Measurements from ENCODE around the gene AP1M2.
"Not testable (repeated sequence)": the region's sequence is repeated elsewhere in the genome, so short reads cannot be mapped to it uniquely, and the experiment has no call there.

Gene AP1M2

GRCh38 chr19:10565028-10565566, 22.0 kb downstream of the AP1M2 start:
- DNase-seq (ENCODE audit: low read depth) = peak; percentile 44

GRCh38 chr19:10562609-10563008, 24.5 kb downstream of the AP1M2 start:
- DNase-seq (ENCODE audit: low read depth) = no peak

DNA sequence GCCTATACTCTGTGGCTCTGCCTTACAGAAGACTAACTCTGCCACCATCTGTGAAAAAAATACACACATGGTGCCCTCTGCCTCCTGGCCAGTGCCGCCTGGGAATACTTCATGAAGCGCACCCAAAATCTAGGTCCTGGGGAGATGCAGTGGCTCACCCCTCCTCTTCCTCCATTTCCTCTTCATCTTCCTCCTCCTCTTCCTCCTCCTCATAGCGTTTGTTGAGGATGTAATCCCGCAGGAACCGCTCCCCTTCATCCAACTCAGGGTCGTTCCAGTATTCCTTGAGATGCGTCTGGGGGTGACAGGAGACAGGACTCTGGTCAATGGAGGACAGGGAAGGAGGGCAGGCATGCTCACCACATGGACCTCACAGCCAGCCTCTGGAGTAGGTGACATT, 27.0 kb downstream of the AP1M2 start:
- no peak for DNase-seq (ENCODE audit: low read depth)

DNA sequence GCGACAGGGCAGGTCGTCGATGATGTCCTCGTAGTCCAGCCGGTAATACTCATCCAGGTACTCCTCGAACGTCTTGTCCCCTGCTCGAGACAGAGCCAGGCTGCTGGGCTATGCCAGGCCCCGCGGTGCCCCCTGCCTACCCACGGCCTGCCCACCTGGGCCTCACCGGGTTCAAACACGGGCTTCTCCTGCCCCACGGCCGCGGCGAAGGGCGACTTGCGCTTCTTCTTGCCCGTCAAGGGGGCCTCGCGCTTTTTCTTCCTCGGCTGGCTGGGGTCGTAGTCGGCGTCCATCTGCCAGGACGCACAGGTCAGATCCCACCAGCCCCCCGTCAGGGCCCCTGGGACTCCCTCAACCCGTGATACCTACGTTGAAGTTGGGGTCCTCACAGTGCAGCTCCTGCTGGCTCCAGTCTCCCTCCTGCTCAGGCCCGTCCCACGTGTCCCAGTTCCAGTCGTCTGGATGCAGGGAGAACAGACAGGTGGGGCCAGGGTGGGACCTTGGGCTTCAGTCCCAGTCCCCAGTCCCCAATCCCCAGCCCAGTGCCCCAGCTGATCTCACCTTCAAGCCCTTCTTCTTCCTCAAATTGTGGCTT, 29.4 kb downstream of the AP1M2 start:
- DNase-seq (ENCODE audit: low read depth) = no peak

GRCh38 chr19:10555610-10555973, 31.5 kb downstream of the AP1M2 start:
- no peak for DNase-seq (ENCODE audit: low read depth)

- no peak for DNase-seq (ENCODE audit: low read depth)
These were observed 32.1 kb downstream of the AP1M2 start for GRCh38 chr19:10554760-10555609.

DNA sequence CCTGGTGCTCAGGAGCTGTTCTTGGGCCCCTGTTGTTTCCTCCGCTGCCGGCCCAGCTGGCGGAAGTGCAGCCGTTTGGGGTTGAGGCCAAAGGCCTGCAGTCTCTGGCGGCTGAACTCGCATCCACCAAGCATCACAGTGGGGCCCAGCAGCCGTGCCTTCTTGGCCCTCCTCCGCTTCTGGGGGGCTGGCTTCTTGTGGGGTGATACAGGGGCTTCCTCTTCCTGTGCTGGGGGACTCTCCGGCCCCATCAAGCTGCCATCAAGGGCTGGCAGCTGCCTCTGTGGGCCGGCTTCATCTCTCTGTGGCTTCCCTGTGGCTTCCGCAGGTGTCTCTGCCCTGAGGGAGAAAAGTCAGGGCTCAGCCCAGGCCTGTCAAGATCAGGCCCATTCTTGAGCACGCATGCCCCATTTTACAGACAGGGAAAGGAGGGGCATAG, 33.1 kb downstream of the AP1M2 start:
- no peak for DNase-seq (ENCODE audit: low read depth)

GRCh38 chr19:10553087-10553667, 33.9 kb downstream of the AP1M2 start:
- no peak for DNase-seq (ENCODE audit: low read depth)

DNA sequence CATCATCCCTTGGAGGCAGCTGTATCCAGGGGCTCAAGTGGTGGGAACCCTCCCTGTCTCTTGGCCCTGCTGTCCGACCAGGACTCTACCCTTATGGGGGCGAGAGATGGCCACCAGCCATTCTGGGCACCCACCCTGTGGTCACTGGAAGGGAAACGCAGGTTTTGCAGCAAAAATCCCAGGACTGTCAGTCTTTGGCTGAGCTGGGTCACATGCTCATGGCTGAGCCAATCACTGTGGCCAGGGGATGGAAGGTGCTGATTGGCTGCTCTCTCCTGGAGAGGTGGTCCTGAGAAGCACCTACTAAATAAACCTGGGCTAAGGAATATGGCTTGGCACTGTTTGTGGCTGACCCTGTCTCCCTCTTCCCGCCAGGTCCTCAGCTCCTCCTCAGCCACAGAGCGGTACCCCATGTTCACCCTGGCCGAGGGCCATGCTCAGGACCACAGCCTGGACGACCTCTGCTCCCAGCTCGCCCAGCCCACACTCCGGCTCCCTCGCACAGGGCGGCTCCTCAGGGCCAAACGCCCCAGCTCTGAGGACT, 34.5 kb downstream of the AP1M2 start:
- DNase-seq (ENCODE audit: low read depth) = no peak

DNA sequence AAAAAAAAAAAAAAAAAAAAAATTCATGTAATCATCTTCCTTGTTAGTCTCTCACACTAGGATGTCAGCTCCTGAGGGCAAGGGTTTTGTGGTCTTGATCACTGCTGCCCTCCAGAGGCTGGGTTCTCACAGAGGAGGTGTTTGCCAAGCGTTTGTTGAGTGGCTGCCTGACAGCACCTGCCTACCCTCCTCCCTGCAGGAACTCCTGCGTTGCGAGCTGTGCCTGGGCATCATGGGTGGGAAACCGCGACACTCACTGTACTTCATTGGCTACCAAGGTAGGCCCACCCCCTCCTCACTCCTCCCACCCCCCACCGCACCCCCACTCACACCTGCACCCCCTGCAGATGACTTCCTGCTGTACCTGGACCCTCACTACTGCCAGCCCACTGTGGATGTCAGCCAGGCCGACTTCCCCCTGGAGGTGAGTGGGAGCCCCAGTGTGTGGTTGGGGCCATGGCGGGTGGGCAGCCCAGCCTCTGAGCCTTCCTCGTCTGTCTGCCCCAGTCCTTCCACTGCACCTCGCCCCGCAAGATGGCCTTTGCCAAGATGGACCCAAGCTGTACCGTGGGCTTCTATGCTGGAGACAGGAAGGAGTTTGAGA, 35.3 kb downstream of the AP1M2 start:
- DNase-seq (ENCODE audit: low read depth) = no peak

DNA sequence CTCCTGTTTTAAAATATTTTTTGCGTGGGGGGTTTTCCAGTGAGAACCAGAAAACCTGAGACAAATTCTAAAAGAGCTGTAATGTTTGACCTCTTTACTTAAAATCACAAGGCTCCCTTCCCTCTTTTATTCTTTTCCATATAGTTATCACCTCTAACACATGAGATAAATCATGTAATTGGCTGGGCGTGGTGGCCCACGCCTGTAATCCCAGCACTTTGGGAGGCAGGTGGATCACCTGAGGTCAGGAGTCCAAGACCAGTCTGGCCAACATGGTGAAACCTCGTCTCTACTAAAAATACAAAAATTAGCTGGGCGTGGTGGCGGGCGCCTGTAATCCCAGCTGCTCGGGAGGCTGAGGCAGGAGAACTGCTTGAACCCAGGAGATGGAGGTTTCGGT, 36.1 kb downstream of the AP1M2 start:
- DNase-seq (ENCODE audit: low read depth) = not testable (repeated sequence)

GRCh38 chr19:10550336-10550735, 36.8 kb downstream of the AP1M2 start:
- no peak for DNase-seq (ENCODE audit: low read depth)

- no peak for DNase-seq (ENCODE audit: low read depth)
These were observed 37.4 kb downstream of the AP1M2 start for GRCh38 chr19:10549733-10550132.

DNA sequence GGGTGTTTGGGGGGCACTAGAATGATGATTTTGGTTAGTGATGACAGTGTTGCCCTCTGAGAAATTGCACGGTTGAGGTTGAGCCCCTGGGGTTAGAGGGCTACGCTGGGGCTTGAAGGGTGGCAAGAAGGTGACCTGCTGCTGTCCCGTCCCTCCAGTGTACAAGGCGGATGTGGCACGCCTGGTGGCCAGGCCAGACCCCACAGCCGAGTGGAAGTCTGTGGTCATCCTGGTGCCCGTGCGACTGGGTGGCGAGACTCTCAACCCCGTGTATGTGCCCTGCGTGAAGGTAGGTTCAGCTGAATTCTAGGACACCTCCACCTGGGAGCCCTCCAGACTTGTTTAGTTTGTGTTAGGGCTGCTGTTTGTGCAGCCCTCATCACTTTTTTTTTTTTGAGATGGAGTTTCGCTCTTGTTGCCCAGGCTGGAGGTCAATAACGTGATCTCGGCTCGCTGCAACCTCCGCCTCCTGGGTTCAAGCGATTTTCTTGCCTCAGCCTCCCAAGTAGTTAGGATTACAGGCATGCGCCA, 38.3 kb downstream of the AP1M2 start:
- DNase-seq (ENCODE audit: low read depth) = no peak

DNA sequence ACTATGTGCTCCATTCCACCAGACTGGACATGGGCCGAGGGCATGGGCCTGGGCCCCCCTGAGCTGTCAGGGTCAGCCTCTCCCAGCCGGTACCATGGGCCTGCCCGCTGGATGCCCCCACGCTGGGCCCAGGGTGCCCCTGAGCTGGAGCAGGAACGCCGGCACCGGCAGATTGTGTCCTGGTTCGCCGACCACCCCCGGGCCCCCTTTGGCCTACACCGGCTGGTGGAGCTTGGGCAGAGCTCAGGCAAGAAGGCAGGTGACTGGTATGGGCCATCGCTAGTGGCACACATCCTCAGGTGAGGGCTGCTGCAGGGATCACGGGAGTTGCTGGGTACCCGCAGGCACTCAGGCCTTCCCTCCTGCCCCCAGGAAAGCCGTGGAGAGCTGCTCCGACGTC, 40.3 kb downstream of the AP1M2 start:
- DNase-seq (ENCODE audit: low read depth) = no peak

DNA sequence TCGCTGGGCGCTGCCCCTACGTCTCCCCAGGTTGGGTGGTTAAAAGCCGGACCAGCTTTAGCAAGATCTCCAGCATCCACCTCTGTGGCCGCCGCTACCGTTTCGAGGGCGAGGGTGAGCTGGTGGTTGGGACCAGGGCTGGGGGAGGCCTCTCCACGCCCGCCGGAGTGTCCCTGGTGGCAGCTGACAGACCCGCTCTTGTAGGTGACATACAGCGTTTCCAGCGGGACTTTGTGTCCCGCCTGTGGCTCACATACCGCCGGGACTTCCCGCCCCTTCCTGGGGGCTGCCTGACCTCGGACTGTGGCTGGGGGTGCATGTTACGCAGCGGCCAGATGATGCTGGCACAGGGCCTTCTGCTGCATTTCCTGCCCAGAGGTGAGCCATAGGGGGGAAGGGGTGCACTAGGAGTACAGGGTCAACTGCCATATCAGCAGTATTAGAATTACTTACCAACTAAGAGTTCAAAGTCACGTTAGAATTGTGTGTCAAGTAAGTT, 42.3 kb downstream of the AP1M2 start:
- no peak for DNase-seq (ENCODE audit: low read depth)

DNA sequence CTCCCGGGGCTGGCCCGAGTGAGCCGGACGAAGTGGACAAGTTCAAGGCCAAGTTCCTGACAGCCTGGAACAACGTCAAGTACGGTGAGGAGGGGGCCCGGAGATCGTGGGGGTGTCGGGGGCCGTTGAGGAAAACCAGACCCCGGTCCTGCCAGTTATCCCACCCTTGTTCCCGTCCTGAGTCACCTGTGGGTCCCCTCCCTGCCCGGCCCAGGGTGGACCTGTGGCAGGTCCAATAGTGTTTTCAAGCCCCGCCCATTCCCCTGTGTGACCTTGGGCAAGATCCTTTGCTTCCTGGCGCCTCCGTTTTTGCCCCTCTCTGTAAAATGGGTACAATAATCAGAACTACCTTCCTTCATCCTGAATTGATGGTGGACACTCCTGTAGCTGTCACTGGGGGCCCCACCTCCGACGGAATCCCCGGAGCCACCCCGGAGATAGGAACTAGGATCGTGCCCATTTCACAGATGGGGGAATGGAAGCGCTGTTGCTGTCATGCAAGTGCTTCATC, 42.8 kb downstream of the AP1M2 start:
- no peak for DNase-seq (ENCODE audit: low read depth)

GRCh38 chr19:10543420-10544241, 43.5 kb downstream of the AP1M2 start, which contains the start of gene ATG4D:
TSS of gene ATG4D (plus strand) at chr19:10543904. CDS start at chr19:10544091, 187 bp downstream.
- DNase-seq (ENCODE audit: low read depth) = peak; percentile 66

- no peak for DNase-seq (ENCODE audit: low read depth)
These were observed 44.1 kb downstream of the AP1M2 start for GRCh38 chr19:10543059-10543419.

- DNase-seq (ENCODE audit: low read depth) = not testable (repeated sequence)
These were observed 48.1 kb downstream of the AP1M2 start for GRCh38 chr19:10539016-10539415.
